Liver (tissue), 3 donors: ENCODE results near the gene DGKB.

ENCODE experiments used
- EGR1 ChIP-seq, 2 donors: IDR thresholded peaks; 2 replicates each; pipeline ENCODE4 v1.6.1; 2016 to 2018; ENCODE audit warnings: antibody characterized with exemption in 2 of 2, low read depth in 2 of 2
- FOXA1 ChIP-seq: IDR thresholded peaks from 2 replicates; pipeline ENCODE4 v1.6.1; 2016; ENCODE audit warnings: antibody characterized with exemption
- GABPA ChIP-seq, 2 donors: IDR thresholded peaks in 1 of 2; conservative IDR thresholded peaks in 1 of 2; 2 replicates each; pipeline ENCODE4 v1.6.1; 2016; ENCODE audit warnings: antibody characterized with exemption in 2 of 2, mild to moderate bottlenecking in 1 of 2, moderate library complexity in 1 of 2
- HNF4A ChIP-seq, 2 donors: conservative IDR thresholded peaks; 2 replicates each; pipeline ENCODE4 v1.6.1; 2016; ENCODE audit warnings: antibody characterized with exemption in 2 of 2, mild to moderate bottlenecking in 2 of 2
- JUND ChIP-seq, 2 donors: IDR thresholded peaks; 2 replicates each; pipeline ENCODE4 v1.6.1; 2016; ENCODE audit warnings: antibody characterized with exemption in 2 of 2
- RAD21 ChIP-seq, 2 donors: IDR thresholded peaks; 2 replicates each; pipeline ENCODE4 v1.6.1; 2016; ENCODE audit warnings: antibody characterized with exemption in 2 of 2, mild to moderate bottlenecking in 2 of 2
- RXRA ChIP-seq, 2 donors: IDR thresholded peaks; 2 replicates each; pipeline ENCODE4 v1.6.1; 2017 to 2018; ENCODE audit warnings: antibody characterized with exemption in 2 of 2, mild to moderate bottlenecking in 1 of 2
- SP1 ChIP-seq: IDR thresholded peaks from 2 replicates; pipeline ENCODE4 v1.6.1; 2018; ENCODE audit warnings: antibody characterized with exemption, mild to moderate bottlenecking
- TAF1 ChIP-seq: conservative IDR thresholded peaks from 2 replicates; pipeline ENCODE4 v1.6.1; 2016; ENCODE audit warnings: antibody characterized with exemption, mild to moderate bottlenecking
- YY1 ChIP-seq: IDR thresholded peaks from 2 replicates; pipeline ENCODE4 v1.6.1; 2016; ENCODE audit warnings: antibody characterized with exemption, mild to moderate bottlenecking
- TF ChIP-seq, protein P1 (sequence below): fragments of 150-350 bp; IDR thresholded peaks from 2 replicates; pipeline ENCODE4 v1.5.1; 2017; ENCODE audit warnings: improper control_type of control experiment, low read depth, low read length; ENCODE audit not compliant: missing input control
- TF ChIP-seq, protein P2 (sequence below): IDR thresholded peaks from 2 replicates; pipeline ENCODE4 v1.6.1; 2016; ENCODE audit warnings: antibody characterized with exemption
- TF ChIP-seq, protein P3 (sequence below): IDR thresholded peaks from 2 replicates; pipeline ENCODE4 v1.6.1; 2016; ENCODE audit warnings: antibody characterized with exemption, mild to moderate bottlenecking
- TF ChIP-seq, protein P4 (sequence below): IDR thresholded peaks from 2 replicates; pipeline ENCODE4 v1.6.1; 2016; ENCODE audit warnings: antibody characterized with exemption
- donor health status: healthy.
- donor health status: healthy.

DNA sequence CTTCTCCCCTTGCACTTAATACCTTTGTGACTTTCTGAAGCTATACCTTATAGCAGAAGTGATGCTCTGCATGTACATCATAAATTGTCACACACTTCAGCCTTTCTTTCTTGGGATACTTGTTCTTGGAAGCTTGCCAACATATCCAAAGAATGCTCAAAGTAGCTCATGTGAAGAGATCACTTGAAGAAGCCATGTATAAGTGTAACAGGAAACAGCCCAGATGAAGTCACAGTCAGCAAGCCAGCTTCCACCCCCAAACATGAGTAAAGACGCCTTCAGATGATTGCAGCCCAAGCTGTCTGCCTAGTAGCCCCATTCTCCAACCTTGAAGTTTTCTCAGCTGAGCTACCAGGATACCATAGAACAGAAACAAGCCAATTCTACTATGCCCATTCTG, 50.9 kb downstream of the DGKB start:
- TF ChIP-seq, protein P1, sequence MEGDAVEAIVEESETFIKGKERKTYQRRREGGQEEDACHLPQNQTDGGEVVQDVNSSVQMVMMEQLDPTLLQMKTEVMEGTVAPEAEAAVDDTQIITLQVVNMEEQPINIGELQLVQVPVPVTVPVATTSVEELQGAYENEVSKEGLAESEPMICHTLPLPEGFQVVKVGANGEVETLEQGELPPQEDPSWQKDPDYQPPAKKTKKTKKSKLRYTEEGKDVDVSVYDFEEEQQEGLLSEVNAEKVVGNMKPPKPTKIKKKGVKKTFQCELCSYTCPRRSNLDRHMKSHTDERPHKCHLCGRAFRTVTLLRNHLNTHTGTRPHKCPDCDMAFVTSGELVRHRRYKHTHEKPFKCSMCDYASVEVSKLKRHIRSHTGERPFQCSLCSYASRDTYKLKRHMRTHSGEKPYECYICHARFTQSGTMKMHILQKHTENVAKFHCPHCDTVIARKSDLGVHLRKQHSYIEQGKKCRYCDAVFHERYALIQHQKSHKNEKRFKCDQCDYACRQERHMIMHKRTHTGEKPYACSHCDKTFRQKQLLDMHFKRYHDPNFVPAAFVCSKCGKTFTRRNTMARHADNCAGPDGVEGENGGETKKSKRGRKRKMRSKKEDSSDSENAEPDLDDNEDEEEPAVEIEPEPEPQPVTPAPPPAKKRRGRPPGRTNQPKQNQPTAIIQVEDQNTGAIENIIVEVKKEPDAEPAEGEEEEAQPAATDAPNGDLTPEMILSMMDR = no peak
- TF ChIP-seq, protein P2, sequence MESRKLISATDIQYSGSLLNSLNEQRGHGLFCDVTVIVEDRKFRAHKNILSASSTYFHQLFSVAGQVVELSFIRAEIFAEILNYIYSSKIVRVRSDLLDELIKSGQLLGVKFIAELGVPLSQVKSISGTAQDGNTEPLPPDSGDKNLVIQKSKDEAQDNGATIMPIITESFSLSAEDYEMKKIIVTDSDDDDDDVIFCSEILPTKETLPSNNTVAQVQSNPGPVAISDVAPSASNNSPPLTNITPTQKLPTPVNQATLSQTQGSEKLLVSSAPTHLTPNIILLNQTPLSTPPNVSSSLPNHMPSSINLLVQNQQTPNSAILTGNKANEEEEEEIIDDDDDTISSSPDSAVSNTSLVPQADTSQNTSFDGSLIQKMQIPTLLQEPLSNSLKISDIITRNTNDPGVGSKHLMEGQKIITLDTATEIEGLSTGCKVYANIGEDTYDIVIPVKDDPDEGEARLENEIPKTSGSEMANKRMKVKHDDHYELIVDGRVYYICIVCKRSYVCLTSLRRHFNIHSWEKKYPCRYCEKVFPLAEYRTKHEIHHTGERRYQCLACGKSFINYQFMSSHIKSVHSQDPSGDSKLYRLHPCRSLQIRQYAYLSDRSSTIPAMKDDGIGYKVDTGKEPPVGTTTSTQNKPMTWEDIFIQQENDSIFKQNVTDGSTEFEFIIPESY = no peak
- TF ChIP-seq EGR1 (IDR thresholded peaks at IDR 0.05; ENCODE audit: low read depth in 2 of 2) = no peak
- no peak for TF ChIP-seq YY1
- TF ChIP-seq GABPA (IDR thresholded peaks at IDR 0.05 in 1 of 2, conservative IDR thresholded peaks at IDR 0.05 in 1 of 2) = no peak
- TF ChIP-seq TAF1 = no peak
- no peak for TF ChIP-seq RAD21 (IDR thresholded peaks at IDR 0.05)
- TF ChIP-seq, protein P3, sequence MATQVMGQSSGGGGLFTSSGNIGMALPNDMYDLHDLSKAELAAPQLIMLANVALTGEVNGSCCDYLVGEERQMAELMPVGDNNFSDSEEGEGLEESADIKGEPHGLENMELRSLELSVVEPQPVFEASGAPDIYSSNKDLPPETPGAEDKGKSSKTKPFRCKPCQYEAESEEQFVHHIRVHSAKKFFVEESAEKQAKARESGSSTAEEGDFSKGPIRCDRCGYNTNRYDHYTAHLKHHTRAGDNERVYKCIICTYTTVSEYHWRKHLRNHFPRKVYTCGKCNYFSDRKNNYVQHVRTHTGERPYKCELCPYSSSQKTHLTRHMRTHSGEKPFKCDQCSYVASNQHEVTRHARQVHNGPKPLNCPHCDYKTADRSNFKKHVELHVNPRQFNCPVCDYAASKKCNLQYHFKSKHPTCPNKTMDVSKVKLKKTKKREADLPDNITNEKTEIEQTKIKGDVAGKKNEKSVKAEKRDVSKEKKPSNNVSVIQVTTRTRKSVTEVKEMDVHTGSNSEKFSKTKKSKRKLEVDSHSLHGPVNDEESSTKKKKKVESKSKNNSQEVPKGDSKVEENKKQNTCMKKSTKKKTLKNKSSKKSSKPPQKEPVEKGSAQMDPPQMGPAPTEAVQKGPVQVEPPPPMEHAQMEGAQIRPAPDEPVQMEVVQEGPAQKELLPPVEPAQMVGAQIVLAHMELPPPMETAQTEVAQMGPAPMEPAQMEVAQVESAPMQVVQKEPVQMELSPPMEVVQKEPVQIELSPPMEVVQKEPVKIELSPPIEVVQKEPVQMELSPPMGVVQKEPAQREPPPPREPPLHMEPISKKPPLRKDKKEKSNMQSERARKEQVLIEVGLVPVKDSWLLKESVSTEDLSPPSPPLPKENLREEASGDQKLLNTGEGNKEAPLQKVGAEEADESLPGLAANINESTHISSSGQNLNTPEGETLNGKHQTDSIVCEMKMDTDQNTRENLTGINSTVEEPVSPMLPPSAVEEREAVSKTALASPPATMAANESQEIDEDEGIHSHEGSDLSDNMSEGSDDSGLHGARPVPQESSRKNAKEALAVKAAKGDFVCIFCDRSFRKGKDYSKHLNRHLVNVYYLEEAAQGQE = no peak
- TF ChIP-seq, protein P4, sequence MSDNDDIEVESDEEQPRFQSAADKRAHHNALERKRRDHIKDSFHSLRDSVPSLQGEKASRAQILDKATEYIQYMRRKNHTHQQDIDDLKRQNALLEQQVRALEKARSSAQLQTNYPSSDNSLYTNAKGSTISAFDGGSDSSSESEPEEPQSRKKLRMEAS = no peak
- no peak for TF ChIP-seq HNF4A (conservative IDR thresholded peaks at IDR 0.05)
- TF ChIP-seq JUND (IDR thresholded peaks at IDR 0.05) = no peak
- no peak for TF ChIP-seq RXRA (IDR thresholded peaks at IDR 0.05)
- no peak for TF ChIP-seq FOXA1
- no peak for TF ChIP-seq SP1
